ENCODE results near the gene TMEM225B. TPM values are rescaled to one million over a fixed set of nuclear protein-coding genes. Genes with fewer than 3 reads are reported as not detected.
"Not testable (repeated sequence)": the region's sequence is repeated elsewhere in the genome, so short reads cannot be mapped to it uniquely, and the experiment has no call there.

The TMEM225B gene
- total and polyA plus RNA-seq, 10 donors = 0.43 to 1.6 (median 1.0) TPM; not detected in 2

DNA sequence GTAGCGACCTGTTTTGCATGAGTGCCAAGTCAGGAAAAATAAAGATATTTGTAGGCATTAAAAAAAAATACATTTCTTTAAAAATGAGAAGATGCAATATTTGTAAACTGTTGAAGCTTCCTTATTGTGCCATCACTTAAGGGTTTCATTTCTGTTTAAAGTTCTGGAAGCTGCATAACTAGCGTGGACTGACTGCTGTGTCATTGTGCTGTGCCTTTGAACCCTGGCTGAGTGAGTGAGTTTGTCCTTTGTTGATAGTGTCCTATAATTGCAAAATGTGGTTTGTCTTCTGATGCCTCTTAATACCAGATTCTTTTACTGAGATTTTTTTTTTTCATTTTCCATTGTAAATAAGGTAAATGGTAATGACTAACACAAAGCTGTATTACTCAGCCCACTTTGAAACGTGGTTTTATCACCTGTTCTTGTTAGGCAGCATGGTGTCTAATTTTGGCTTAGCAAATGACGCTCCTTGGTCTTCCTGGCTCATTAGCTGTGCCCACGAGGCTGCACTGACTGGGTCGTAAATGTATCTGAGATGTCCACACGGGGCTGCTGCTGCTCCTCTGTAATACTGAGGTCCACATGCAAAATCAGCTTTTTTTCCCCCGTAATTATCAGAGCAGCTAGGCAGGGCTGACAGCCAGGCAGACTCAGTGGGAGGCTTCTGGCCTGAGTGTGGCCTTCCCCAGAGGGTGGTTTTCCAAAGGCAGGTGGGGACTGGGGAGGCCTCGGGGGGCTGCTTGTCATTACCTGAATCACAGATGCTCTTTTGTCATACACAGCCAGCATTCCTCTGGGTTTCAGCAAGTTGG, 33.4 kb downstream of the TMEM225B start:
- Histone ChIP-seq H3K27ac (peak overlapping the region in 2 of 8 donors; percentile 3 to 27), H3K36me3 (peaks cover 0 to 90% (median 67%) of the 10 kb centered on the region in 6 donors)
- 60 to 73% (median 64%) methylated on average over 9 of the region's 9 CpGs for WGBS, 5 donors

DNA sequence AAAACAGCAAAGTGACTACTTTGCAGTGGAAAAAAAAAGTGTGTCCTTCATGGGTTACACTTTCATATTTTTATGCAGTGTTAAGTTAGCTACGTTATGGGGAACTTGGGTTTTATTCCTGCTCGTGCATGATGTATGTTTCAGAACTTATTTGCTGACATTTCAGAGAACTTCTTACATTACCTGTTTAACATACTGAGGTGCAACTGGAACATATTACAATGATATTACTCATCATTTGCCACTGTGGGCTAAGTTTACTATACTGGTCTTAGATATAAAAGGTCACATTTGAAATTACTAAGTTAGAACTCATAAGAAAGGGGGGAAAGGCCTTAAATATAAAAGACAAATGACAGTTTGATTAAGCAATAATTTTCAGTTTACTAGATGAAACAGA, 39.3 kb downstream of the TMEM225B start:
- DNase-seq; intact Hi-C loops (cut with DNase I; ENCODE audit: low total_unique reads); H3K9me3 ChIP-seq; H3K27me3 ChIP-seq (replicated peaks in 1 of 7); H3K27ac ChIP-seq; H3K4me1 ChIP-seq; H3K4me3 ChIP-seq: not testable (repeated sequence)
- WGBS, 5 donors = 32 to 71% (median 52%) methylated on average over 2 of the region's 2 CpGs
- peaks cover 0 to 48% (median 21%) of the 10 kb centered on the region in 6 donors for H3K36me3 ChIP-seq

More for the DNA sequence above, 33.4 kb downstream of the TMEM225B start:
- no peak for DNase-seq
- no peak for TF ChIP-seq POLR2A (IDR thresholded peaks at IDR 0.05)
- TF ChIP-seq, protein P1, sequence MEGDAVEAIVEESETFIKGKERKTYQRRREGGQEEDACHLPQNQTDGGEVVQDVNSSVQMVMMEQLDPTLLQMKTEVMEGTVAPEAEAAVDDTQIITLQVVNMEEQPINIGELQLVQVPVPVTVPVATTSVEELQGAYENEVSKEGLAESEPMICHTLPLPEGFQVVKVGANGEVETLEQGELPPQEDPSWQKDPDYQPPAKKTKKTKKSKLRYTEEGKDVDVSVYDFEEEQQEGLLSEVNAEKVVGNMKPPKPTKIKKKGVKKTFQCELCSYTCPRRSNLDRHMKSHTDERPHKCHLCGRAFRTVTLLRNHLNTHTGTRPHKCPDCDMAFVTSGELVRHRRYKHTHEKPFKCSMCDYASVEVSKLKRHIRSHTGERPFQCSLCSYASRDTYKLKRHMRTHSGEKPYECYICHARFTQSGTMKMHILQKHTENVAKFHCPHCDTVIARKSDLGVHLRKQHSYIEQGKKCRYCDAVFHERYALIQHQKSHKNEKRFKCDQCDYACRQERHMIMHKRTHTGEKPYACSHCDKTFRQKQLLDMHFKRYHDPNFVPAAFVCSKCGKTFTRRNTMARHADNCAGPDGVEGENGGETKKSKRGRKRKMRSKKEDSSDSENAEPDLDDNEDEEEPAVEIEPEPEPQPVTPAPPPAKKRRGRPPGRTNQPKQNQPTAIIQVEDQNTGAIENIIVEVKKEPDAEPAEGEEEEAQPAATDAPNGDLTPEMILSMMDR (IDR thresholded peaks at IDR 0.05 in 8 of 11, conservative IDR thresholded peaks at IDR 0.05 in 3 of 11) = no peak
- no peak for TF ChIP-seq POLR2AphosphoS5 (IDR thresholded peaks at IDR 0.05)
- no peaks in the 10 kb centered on the region for H3K27me3 ChIP-seq (replicated peaks in 1 of 7)
- intact Hi-C loops (cut with DNase I; ENCODE audit: low total_unique reads) = no loop called here
- no peak overlapping the region for H3K4me3 ChIP-seq
- peaks cover 0 to 17% (median 0%) of the 10 kb centered on the region in 6 donors for H3K4me1 ChIP-seq
- no peaks in the 10 kb centered on the region for H3K9me3 ChIP-seq

DNA sequence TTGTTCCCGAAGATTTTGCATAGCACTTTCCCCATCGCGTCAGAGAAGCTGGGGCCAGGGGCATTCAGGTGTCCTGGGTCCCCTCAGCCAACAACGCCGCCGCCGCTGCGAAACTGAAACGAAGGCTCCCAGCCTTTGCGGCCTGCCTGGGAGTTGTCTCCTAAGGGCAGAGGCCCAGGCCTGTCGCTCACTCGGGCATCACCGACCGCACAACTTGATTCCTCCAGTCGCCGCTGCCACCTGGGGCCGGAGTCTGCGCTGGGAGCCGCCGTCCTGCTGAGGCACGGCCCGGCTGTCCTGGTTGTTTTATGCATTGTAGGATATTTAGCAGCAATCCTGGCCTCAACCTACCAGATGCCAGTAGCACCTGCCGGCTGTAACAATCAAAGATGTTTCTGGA, 40.7 kb downstream of the TMEM225B start:
- H3K36me3 ChIP-seq = peaks cover 0 to 42% (median 11%) of the 10 kb centered on the region in 6 donors
- whole genome bisulfite sequencing, 5 donors = 96 to 98% (median 97%) methylated on average over 21 to 23 of the region's 23 CpGs
- H3K27me3 ChIP-seq (replicated peaks in 1 of 7) = no peaks in the 10 kb centered on the region
- intact Hi-C loops (cut with DNase I; ENCODE audit: low total_unique reads) = no loop called here
- DNase-seq = no peak
- no peaks in the 10 kb centered on the region for H3K4me1 ChIP-seq
- no peaks in the 10 kb centered on the region for H3K9me3 ChIP-seq
- H3K27ac ChIP-seq = no peak overlapping the region
- no peak overlapping the region for H3K4me3 ChIP-seq
- TF ChIP-seq POLR2AphosphoS5 (IDR thresholded peaks at IDR 0.05) (peak in 1 of 3 donors; percentile 24), POLR2A (IDR thresholded peaks at IDR 0.05) (no peak)
- TF ChIP-seq, protein P1 (IDR thresholded peaks at IDR 0.05 in 8 of 11, conservative IDR thresholded peaks at IDR 0.05 in 3 of 11) = no peak

DNA sequence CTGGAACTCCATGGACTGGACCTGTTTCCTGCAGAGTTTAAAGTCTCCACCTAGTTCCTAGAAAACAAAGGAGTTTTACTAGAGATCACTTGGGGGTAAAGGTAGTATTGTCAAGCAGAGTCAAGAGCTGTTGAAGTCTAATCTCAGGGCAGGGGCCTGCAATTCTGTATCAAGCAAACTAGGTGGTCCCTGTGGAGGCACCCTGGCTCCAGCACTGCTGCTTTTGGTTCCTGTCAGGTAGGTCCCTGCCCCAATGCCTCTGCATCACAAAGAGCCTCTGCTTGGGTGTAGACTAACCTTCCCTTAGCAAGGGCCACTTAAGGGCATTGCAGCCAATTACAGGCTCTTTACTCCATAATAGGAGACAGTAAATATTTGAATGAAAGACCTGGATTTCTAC, 41.2 kb downstream of the TMEM225B start:
- H3K4me1 ChIP-seq = no peaks in the 10 kb centered on the region
- no peaks in the 10 kb centered on the region for H3K27me3 ChIP-seq (replicated peaks in 1 of 7)
- no peaks in the 10 kb centered on the region for H3K9me3 ChIP-seq
- DNase-seq = no peak
- H3K4me3 ChIP-seq = no peak overlapping the region
- intact Hi-C loops (cut with DNase I; ENCODE audit: low total_unique reads) = no loop called here
- no peak for TF ChIP-seq POLR2A (IDR thresholded peaks at IDR 0.05)
- TF ChIP-seq POLR2AphosphoS5 (IDR thresholded peaks at IDR 0.05) = no peak
- TF ChIP-seq, protein P1 (IDR thresholded peaks at IDR 0.05 in 8 of 11, conservative IDR thresholded peaks at IDR 0.05 in 3 of 11) = no peak
- no peak overlapping the region for H3K27ac ChIP-seq
- peaks cover 0 to 41% (median 8%) of the 10 kb centered on the region in 6 donors for H3K36me3 ChIP-seq

All from spleen (tissue), 11 donors.